Hepatocyte (in vitro differentiated cells): ENCODE results near the gene PRKAG1. TPM values are rescaled to one million over a fixed set of nuclear protein-coding genes. Genes with fewer than 3 reads are reported as not detected.

Experiments
- DNase-seq: peaks from one replicate; pipeline ENCODE4 v3.0.0-alpha.2; 2016; ENCODE audit warnings: low spot score
- H2AFZ ChIP-seq: fragments of 200-600 bp; sonication (generic); 2 replicates; pipeline ENCODE4 v1.6.0; 2016; ENCODE audit warnings: antibody characterized with exemption, mild to moderate bottlenecking
- H3K27ac ChIP-seq: fragments of 200-600 bp; sonication (generic); 2 replicates; pipeline ENCODE4 v1.5.1; 2016; ENCODE audit warnings: mild to moderate bottlenecking
- H3K27me3 ChIP-seq: fragments of 200-600 bp; sonication (generic); 2 replicates; pipeline ENCODE4 v1.6.1; 2016
- H3K36me3 ChIP-seq: fragments of 200-600 bp; sonication (generic); replicated peaks from 2 replicates; pipeline ENCODE4 v1.5.1; 2016; ENCODE audit warnings: low read depth; ENCODE audit not compliant: insufficient read depth
- H3K4me1 ChIP-seq: fragments of 200-600 bp; sonication (generic); 2 replicates; pipeline ENCODE4 v1.5.1; 2016; ENCODE audit warnings: mild to moderate bottlenecking, moderate library complexity; ENCODE audit not compliant: insufficient read depth
- H3K4me2 ChIP-seq: fragments of 200-600 bp; sonication (generic); 2 replicates; pipeline ENCODE4 v1.6.0; 2016
- H3K4me3 ChIP-seq: fragments of 200-600 bp; sonication (generic); 2 replicates; pipeline ENCODE4 v1.5.1; 2016; ENCODE audit warnings: mild to moderate bottlenecking
- H3K79me2 ChIP-seq: fragments of 200-600 bp; sonication (generic); 2 replicates; pipeline ENCODE4 v1.6.0; 2017; ENCODE audit warnings: mild to moderate bottlenecking
- H3K9me2 ChIP-seq: fragments of 200-600 bp; sonication (generic); replicated peaks from 2 replicates; pipeline ENCODE4 v1.6.0; 2017; ENCODE audit warnings: mild to moderate bottlenecking; ENCODE audit not compliant: insufficient read depth
- H3K9me3 ChIP-seq: fragments of 200-600 bp; sonication (generic); 2 replicates; pipeline ENCODE4 v1.5.1; 2016; ENCODE audit warnings: low read depth, mild to moderate bottlenecking
- H4K20me1 ChIP-seq: fragments of 200-600 bp; sonication (generic); 2 replicates; pipeline ENCODE4 v1.6.0; 2016; ENCODE audit warnings: mild to moderate bottlenecking; ENCODE audit not compliant: insufficient read depth, poor library complexity, severe bottlenecking
- EZH2 ChIP-seq: fragments of 200-600 bp; sonication (generic); IDR thresholded peaks from 2 replicates; pipeline ENCODE4 v1.6.1; 2016; ENCODE audit warnings: antibody characterized with exemption, mild to moderate bottlenecking, borderline replicate concordance
- EZH2phosphoT487 ChIP-seq: fragments of 200-600 bp; sonication (generic); IDR thresholded peaks from one replicate; pipeline ENCODE4 v1.6.1; 2018; ENCODE audit warnings: antibody characterized with exemption, mild to moderate bottlenecking, low read depth, moderate library complexity; ENCODE audit not compliant: unreplicated experiment, severe bottlenecking
- WGBS: methylation state at CpG from one replicate; pipeline ENCODE4 v1.1.6; 2016; ENCODE audit warnings: low lambda C conversion rate; ENCODE audit errors: missing lambda C conversion rate; 5-methylcytosine and 5-hydroxymethylcytosine counted together
- polyA plus RNA-seq: library from polyadenylated mRNA; unstranded; fragments of >200 nt; fragmentation: Nextera tagmentation; extraction: Ambion mirVana; gene quantifications from 2 replicates; pipeline ENCODE4 v1.2.1, GENCODE V29; 2016
- total RNA-seq: library from RNA; depleted of rRNA; stranded (reverse); fragments of >200 nt; gene quantifications from 2 replicates; pipeline ENCODE4 v1.2.3, GENCODE V29; 2014
- TF ChIP-seq, protein P1 (sequence below): fragments of 200-600 bp; sonication (generic); IDR thresholded peaks from 2 replicates; pipeline ENCODE4 v1.5.1; 2016; ENCODE audit warnings: antibody characterized with exemption, mild to moderate bottlenecking; ENCODE audit not compliant: poor library complexity

PRKAG1 gene
- total and polyA plus RNA-seq, 2 experiments from 2014 or later: 46.0 to 61.5 TPM

DNA sequence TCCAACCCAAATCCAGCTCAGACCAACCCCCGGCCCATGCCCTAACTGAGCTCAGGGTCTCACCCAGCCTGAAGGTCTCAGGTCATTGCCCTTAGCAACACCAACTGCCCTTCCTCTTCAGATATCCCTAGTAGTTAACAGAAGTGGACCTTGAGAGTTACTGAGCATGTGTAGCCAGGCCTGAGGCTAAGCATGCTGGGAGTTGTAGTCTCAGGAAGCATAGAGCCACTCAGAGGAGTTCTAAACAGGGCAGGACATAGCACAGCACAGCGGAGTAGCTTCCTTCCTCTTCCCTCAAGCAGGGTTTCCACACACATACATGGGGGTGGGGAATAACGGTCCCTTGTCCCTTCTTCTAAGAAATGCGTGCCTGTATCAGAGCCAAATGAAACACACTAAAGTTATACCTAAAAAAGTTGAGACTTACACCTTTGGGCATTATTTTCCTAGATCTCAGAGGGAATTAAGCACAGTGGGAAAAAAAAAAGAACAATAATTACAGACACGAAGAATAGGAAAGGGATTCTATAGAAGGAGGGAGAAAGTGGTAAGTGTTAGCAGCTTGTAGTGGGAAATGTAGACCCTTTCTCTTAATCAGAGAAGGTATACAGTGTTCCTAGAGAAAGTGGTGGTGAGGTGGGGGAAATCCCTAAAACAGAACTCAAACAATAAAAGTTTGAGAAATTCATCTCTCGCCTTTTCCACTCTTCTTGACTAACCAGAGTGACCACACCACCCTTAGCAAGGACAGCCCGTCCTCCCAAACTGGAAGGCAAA lies 37.6 kb upstream of the PRKAG1 start:
- Histone ChIP-seq H2AFZ (no peak overlapping the region), H3K27ac (no peak overlapping the region), H3K4me1 (peaks cover 30% of the 10 kb centered on the region), H3K4me2 (peak overlapping the region; percentile 99), H3K9me3 (no peaks in the 10 kb centered on the region), H3K27me3 (no peaks in the 10 kb centered on the region), H3K79me2 (peaks cover 71% of the 10 kb centered on the region), H3K4me3 (no peak overlapping the region), H4K20me1 (peaks cover 63% of the 10 kb centered on the region), H3K9me2 (no peaks in the 10 kb centered on the region), H3K36me3 (no peaks in the 10 kb centered on the region)
- DNase-seq: peak; percentile 68
- TF ChIP-seq EZH2 (no peak), EZH2phosphoT487 (no peak)
- TF ChIP-seq, protein P1, sequence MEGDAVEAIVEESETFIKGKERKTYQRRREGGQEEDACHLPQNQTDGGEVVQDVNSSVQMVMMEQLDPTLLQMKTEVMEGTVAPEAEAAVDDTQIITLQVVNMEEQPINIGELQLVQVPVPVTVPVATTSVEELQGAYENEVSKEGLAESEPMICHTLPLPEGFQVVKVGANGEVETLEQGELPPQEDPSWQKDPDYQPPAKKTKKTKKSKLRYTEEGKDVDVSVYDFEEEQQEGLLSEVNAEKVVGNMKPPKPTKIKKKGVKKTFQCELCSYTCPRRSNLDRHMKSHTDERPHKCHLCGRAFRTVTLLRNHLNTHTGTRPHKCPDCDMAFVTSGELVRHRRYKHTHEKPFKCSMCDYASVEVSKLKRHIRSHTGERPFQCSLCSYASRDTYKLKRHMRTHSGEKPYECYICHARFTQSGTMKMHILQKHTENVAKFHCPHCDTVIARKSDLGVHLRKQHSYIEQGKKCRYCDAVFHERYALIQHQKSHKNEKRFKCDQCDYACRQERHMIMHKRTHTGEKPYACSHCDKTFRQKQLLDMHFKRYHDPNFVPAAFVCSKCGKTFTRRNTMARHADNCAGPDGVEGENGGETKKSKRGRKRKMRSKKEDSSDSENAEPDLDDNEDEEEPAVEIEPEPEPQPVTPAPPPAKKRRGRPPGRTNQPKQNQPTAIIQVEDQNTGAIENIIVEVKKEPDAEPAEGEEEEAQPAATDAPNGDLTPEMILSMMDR: no peak
- WGBS: 61% methylated on average over 7 of the region's 7 CpGs

DNA sequence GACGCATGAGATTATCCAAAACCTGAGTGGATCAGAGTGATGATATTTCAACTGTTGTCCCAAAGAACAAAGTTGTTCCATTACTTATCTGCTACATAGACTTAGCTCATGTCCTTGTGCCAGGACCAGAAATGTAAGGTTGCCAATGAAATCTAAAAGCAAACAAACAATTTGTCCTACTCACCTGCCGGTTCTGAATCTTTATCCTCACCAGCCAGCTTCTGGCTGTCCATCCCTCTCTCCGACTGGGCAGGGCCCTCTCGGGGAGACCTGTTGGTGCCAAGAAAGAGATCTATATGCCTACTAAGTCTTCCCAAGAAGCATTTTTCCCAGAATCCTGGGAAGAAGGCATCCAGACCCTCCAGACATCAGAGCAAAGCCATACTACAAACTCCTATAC lies 36.5 kb upstream of the PRKAG1 start:
- no peak overlapping the region for H2AFZ ChIP-seq
- H3K27me3 ChIP-seq: no peaks in the 10 kb centered on the region
- no peaks in the 10 kb centered on the region for H3K9me2 ChIP-seq
- DNase-seq: no peak
- H3K36me3 ChIP-seq: no peaks in the 10 kb centered on the region
- no peak overlapping the region for H3K4me3 ChIP-seq
- H4K20me1 ChIP-seq: peaks cover 63% of the 10 kb centered on the region
- no peak for TF ChIP-seq EZH2
- no peak for TF ChIP-seq EZH2phosphoT487
- TF ChIP-seq, protein P1: no peak
- WGBS: 89% methylated on average over 4 of the region's 4 CpGs
- peak overlapping the region; percentile 99 for H3K4me2 ChIP-seq
- H3K9me3 ChIP-seq: no peaks in the 10 kb centered on the region
- no peak overlapping the region for H3K27ac ChIP-seq
- peaks cover 68% of the 10 kb centered on the region for H3K79me2 ChIP-seq
- peaks cover 29% of the 10 kb centered on the region for H3K4me1 ChIP-seq

DNA sequence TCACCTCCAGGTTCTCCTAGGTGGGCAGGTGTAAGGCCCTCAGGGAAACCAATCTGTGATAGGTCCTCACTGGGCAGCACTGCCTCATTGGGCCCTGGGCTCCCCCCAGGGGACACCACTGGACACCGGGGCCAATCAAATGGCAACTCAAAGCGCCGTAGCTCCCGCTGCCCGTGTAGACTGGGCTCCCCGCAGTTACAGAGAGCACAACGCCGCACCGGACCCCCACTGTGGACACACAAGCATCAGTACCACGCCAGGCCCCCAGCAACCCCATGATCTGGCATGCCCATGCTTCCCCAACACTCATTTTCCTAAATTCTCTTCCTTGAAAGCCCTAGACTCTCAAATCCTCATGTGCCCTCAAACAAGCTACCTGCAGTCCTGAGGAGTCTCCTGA lies 35.9 kb upstream of the PRKAG1 start:
- no peak overlapping the region for H3K27ac ChIP-seq
- TF ChIP-seq, protein P1: no peak
- TF ChIP-seq EZH2phosphoT487 (no peak), EZH2 (no peak)
- peaks cover 65% of the 10 kb centered on the region for H3K79me2 ChIP-seq
- H3K9me2 ChIP-seq: no peaks in the 10 kb centered on the region
- no peaks in the 10 kb centered on the region for H3K36me3 ChIP-seq
- H3K4me2 ChIP-seq: no peak overlapping the region
- WGBS: 96% methylated on average over 10 of the region's 10 CpGs
- no peaks in the 10 kb centered on the region for H3K9me3 ChIP-seq
- H3K4me1 ChIP-seq: peaks cover 29% of the 10 kb centered on the region
- peaks cover 61% of the 10 kb centered on the region for H4K20me1 ChIP-seq
- no peak overlapping the region for H3K4me3 ChIP-seq
- H2AFZ ChIP-seq: no peak overlapping the region
- no peak for DNase-seq
- no peaks in the 10 kb centered on the region for H3K27me3 ChIP-seq
